GM23338 (cell line): Measurements from ENCODE around the gene PHETA2. TPM values are rescaled to one million over a fixed set of nuclear protein-coding genes. Genes with fewer than 3 reads are reported as not detected.
"Not testable (repeated sequence)": the region's sequence is repeated elsewhere in the genome, so short reads cannot be mapped to it uniquely, and the experiment has no call there.

ENCODE experiments used
- ATAC-seq: fragments of 200-7000 bp; cut with Tn5 transposase; 3 replicates; pipeline ENCODE4 v1.9.1; 2020
- DNase-seq: peaks from one replicate; pipeline ENCODE4 v3.0.0-alpha.2; 2015; ENCODE audit warnings: low spot score
- H2AFZ ChIP-seq: fragments of 200-600 bp; sonication (generic); 2 replicates; pipeline ENCODE4 v1.8.0; 2016; ENCODE audit warnings: antibody characterized with exemption, mild to moderate bottlenecking, moderate library complexity
- H3F3A ChIP-seq: fragments of 200-600 bp; sonication (generic); replicated peaks from 2 replicates; pipeline ENCODE4 v1.8.0; 2017; ENCODE audit warnings: antibody characterized with exemption, mixed run types, low read depth
- H3K27ac ChIP-seq: fragments of 200-600 bp; sonication (generic); 2 replicates; pipeline ENCODE4 v1.6.1; 2016; ENCODE audit warnings: low read depth
- H3K27me3 ChIP-seq: fragments of 200-600 bp; sonication (generic); 2 replicates; pipeline ENCODE4 v1.8.0; 2016; ENCODE audit warnings: mild to moderate bottlenecking, mixed run types, moderate library complexity; ENCODE audit not compliant: insufficient read depth
- H3K36me3 ChIP-seq: fragments of 200-600 bp; sonication (generic); 2 replicates; pipeline ENCODE4 v1.8.0; 2016; ENCODE audit warnings: mild to moderate bottlenecking; ENCODE audit not compliant: insufficient read depth
- H3K4me1 ChIP-seq: fragments of 200-600 bp; sonication (generic); 2 replicates; pipeline ENCODE4 v1.8.0; 2016; ENCODE audit warnings: mild to moderate bottlenecking, moderate library complexity; ENCODE audit not compliant: insufficient read depth
- H3K4me2 ChIP-seq: fragments of 200-600 bp; sonication (generic); 2 replicates; pipeline ENCODE4 v1.7.1; 2017; ENCODE audit warnings: mixed run types
- H3K4me3 ChIP-seq: fragments of 200-600 bp; sonication (generic); 2 replicates; pipeline ENCODE4 v1.6.1; 2016; ENCODE audit warnings: mixed run types
- H3K79me2 ChIP-seq: fragments of 200-600 bp; sonication (generic); replicated peaks from 2 replicates; pipeline ENCODE4 v1.8.0; 2017; ENCODE audit warnings: mild to moderate bottlenecking; ENCODE audit not compliant: insufficient read depth
- H3K9me2 ChIP-seq: fragments of 200-600 bp; sonication (generic); 2 replicates; pipeline ENCODE4 v1.8.0; 2017; ENCODE audit not compliant: insufficient read depth
- H4K20me1 ChIP-seq: fragments of 200-600 bp; sonication (generic); replicated peaks from 2 replicates; pipeline ENCODE4 v1.8.0; 2017; ENCODE audit warnings: mild to moderate bottlenecking; ENCODE audit not compliant: insufficient read depth
- H3K27ac Mint-ChIP-seq: 2 replicates; pipeline ENCODE4 v1.8.0; 2020; ENCODE audit warnings: inconsistent platforms, mild to moderate bottlenecking, moderate library complexity, mixed read lengths
- H3K27me3 Mint-ChIP-seq: 3 replicates; pipeline ENCODE4 v1.8.0; 2022; ENCODE audit warnings: low read depth, mild to moderate bottlenecking, moderate library complexity, mixed read lengths, inconsistent platforms; ENCODE audit not compliant: insufficient read depth, poor library complexity
- H3K36me3 Mint-ChIP-seq: 3 replicates; pipeline ENCODE4 v1.8.0; 2021; ENCODE audit warnings: low read depth, mild to moderate bottlenecking, inconsistent platforms, moderate library complexity, mixed read lengths
- H3K4me1 Mint-ChIP-seq: 3 replicates; pipeline ENCODE4 v1.8.0; 2020; ENCODE audit warnings: mild to moderate bottlenecking, inconsistent platforms, mixed read lengths
- H3K4me3 Mint-ChIP-seq: 3 replicates; pipeline ENCODE4 v1.8.0; 2021; ENCODE audit warnings: moderate library complexity, mild to moderate bottlenecking, inconsistent platforms, mixed read lengths
- H3K9me3 Mint-ChIP-seq: 3 replicates; pipeline ENCODE4 v1.8.0; 2020; ENCODE audit warnings: moderate library complexity, mild to moderate bottlenecking, inconsistent platforms, mixed read lengths
- ETS1 ChIP-seq: IDR thresholded peaks from 2 replicates; pipeline ENCODE4 v1.6.1; 2016; ENCODE audit warnings: antibody characterized with exemption
- EZH2 ChIP-seq: fragments of 200-600 bp; sonication (generic); IDR thresholded peaks from one replicate; pipeline ENCODE4 v1.8.0; 2017; ENCODE audit warnings: antibody characterized with exemption, mild to moderate bottlenecking, low read depth; ENCODE audit not compliant: unreplicated experiment
- NANOG ChIP-seq: IDR thresholded peaks from 2 replicates; pipeline ENCODE4 v1.6.1; 2016; ENCODE audit warnings: antibody characterized with exemption, borderline replicate concordance
- POLR2AphosphoS5 ChIP-seq: IDR thresholded peaks from 2 replicates; pipeline ENCODE4 v1.6.1; 2016; ENCODE audit warnings: antibody characterized with exemption, low read depth
- ZNF114 ChIP-seq: fragments of 250-450 bp; sonication (Bioruptor Pico); IDR thresholded peaks from 2 replicates; pipeline ENCODE4 v1.5.0; 2020; ENCODE audit warnings: mild to moderate bottlenecking, moderate library complexity
- polyA plus RNA-seq: library from polyadenylated mRNA; unstranded; fragments of >200 nt; fragmentation: Nextera tagmentation; extraction: Ambion mirVana; gene quantifications from 2 replicates; pipeline ENCODE4 v1.2.1, GENCODE V29; 2016
- total RNA-seq: library from RNA; depleted of rRNA; stranded (reverse); fragments of >200 nt; shearing (Covaris generic); gene quantifications from 2 replicates; pipeline ENCODE4 v1.2.3, GENCODE V29; 2014
- TF ChIP-seq, protein P1 (sequence below), 2 experiments: fragments of 200-600 bp in 1 of 2; sonication (generic) in 1 of 2; conservative IDR thresholded peaks; 2 replicates each; pipeline versions ENCODE4 v1.5.1 to v1.6.1; 2016 to 2017; ENCODE audit warnings: antibody characterized with exemption in 2 of 2, low read depth in 2 of 2, mild to moderate bottlenecking in 2 of 2, moderate library complexity in 1 of 2

PHETA2 gene
- total and polyA plus RNA-seq, 2 experiments from 2014 or later, result 4.5 to 7.6 TPM

DNA sequence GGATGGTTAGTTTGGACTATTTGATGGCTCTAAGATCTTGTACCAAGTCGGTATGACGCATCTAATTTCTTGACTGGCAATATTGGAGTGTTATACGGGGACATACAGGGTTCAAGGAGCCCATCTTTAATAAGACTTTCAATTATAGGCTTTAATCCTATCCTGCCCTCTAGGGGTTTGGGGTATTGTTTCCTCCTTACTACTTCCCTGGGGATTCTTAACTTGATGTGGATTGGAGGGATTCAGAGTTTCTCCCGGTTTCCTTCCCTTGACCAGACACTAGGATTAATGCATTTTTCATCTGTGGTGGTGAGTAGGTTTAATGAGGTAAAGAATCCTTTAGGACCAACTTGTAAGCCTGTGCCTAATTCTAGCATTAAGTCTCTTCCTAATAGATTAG lies 37.8 kb downstream of the PHETA2 start:
- no peaks in the 10 kb centered on the region for H3K79me2 ChIP-seq
- Mint-ChIP-seq H3K4me3 (no peak overlapping the region), H3K4me1 (no peaks in the 10 kb centered on the region; the same call in 2 of the 3 replicates), H3K27me3 (peaks cover 11% of the 10 kb centered on the region), H3K27ac (no peak overlapping the region), H3K36me3 (peaks cover 23% of the 10 kb centered on the region; the same call in 2 of the 3 replicates), H3K9me3 (peaks cover 36% of the 10 kb centered on the region)
- H3K9me2 ChIP-seq, result no peaks in the 10 kb centered on the region
- no peak overlapping the region for H2AFZ ChIP-seq
- no peaks in the 10 kb centered on the region for H3K4me1 ChIP-seq
- H3K36me3 ChIP-seq, result peaks cover 3% of the 10 kb centered on the region; the same call in 1 of the 2 replicates
- H3K27ac ChIP-seq, result no peak overlapping the region
- no peak; the same call in 2 of the 3 replicates for ATAC-seq
- peak; percentile 59 for DNase-seq
- no peak for TF ChIP-seq EZH2
- TF ChIP-seq, protein P1, sequence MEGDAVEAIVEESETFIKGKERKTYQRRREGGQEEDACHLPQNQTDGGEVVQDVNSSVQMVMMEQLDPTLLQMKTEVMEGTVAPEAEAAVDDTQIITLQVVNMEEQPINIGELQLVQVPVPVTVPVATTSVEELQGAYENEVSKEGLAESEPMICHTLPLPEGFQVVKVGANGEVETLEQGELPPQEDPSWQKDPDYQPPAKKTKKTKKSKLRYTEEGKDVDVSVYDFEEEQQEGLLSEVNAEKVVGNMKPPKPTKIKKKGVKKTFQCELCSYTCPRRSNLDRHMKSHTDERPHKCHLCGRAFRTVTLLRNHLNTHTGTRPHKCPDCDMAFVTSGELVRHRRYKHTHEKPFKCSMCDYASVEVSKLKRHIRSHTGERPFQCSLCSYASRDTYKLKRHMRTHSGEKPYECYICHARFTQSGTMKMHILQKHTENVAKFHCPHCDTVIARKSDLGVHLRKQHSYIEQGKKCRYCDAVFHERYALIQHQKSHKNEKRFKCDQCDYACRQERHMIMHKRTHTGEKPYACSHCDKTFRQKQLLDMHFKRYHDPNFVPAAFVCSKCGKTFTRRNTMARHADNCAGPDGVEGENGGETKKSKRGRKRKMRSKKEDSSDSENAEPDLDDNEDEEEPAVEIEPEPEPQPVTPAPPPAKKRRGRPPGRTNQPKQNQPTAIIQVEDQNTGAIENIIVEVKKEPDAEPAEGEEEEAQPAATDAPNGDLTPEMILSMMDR (conservative IDR thresholded peaks at IDR 0.05; ENCODE audit: low read depth in 2 of 2), result peak; percentile 47 to 52
- no peak for TF ChIP-seq ETS1
- H3K4me2 ChIP-seq, result no peak overlapping the region
- H3F3A ChIP-seq, result no peaks in the 10 kb centered on the region
- H3K4me3 ChIP-seq, result no peak overlapping the region
- no peaks in the 10 kb centered on the region for H4K20me1 ChIP-seq
- peaks cover 12% of the 10 kb centered on the region; the same call in 1 of the 2 replicates for H3K27me3 ChIP-seq

DNA sequence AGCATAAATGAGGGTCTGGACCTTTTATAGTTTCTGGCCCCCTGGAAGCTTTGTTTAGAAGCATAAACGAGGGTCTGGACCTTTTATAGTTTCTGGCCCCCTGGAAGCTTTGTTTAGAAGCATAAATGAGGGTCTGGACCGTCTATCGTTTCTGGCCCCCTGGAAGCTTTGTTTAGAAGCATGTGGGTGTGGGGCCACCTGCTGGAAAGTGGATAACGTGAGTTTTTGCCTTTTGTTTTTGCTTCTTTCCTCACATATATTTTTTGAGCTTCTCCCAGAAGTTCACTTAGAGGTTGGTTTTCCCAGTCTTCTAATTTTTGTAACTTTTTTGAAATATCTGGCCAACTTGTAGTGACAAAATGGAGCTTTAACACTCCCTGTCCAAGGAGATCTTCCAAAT lies 38.7 kb downstream of the PHETA2 start:
- peak; percentile 54 for DNase-seq
- TF ChIP-seq, protein P1 (conservative IDR thresholded peaks at IDR 0.05; ENCODE audit: low read depth in 2 of 2), result peak; percentile 33 to 71; a peak in 3 of 4 replicates
- not testable (repeated sequence) for H3K27ac Mint-ChIP-seq, H3K4me2 ChIP-seq, H3K4me3 Mint-ChIP-seq, H2AFZ ChIP-seq, H3K4me3 ChIP-seq, H3K36me3 ChIP-seq, H3K27ac ChIP-seq, H3K9me2 ChIP-seq, H3K4me1 Mint-ChIP-seq, ATAC-seq, H3K79me2 ChIP-seq, H4K20me1 ChIP-seq, H3K4me1 ChIP-seq, H3F3A ChIP-seq
- peaks cover 11% of the 10 kb centered on the region for H3K27me3 Mint-ChIP-seq
- H3K27me3 ChIP-seq, result peaks cover 11% of the 10 kb centered on the region; the same call in 1 of the 2 replicates
- H3K36me3 Mint-ChIP-seq, result peaks cover 24% of the 10 kb centered on the region; the same call in 2 of the 3 replicates
- H3K9me3 Mint-ChIP-seq, result peaks cover 37% of the 10 kb centered on the region

GRCh38 chr22:42114721-42115120 lies 40.7 kb downstream of the PHETA2 start:
- H3K9me2 ChIP-seq, result no peaks in the 10 kb centered on the region
- TF ChIP-seq NANOG (no peak), POLR2AphosphoS5 (no peak), EZH2 (no peak), ETS1 (no peak), ZNF114 (CRISPR knock-in tag) (no peak)
- TF ChIP-seq, protein P1 (conservative IDR thresholded peaks at IDR 0.05; ENCODE audit: low read depth in 2 of 2), result peak; percentile 65 to 71
- Mint-ChIP-seq H3K27ac (no peak overlapping the region), H3K4me1 (peaks cover under 1% of the 10 kb centered on the region; the same call in 1 of the 3 replicates), H3K4me3 (no peak overlapping the region), H3K27me3 (peaks cover 8% of the 10 kb centered on the region), H3K9me3 (peaks cover 37% of the 10 kb centered on the region), H3K36me3 (peaks cover 24% of the 10 kb centered on the region; the same call in 2 of the 3 replicates)
- ATAC-seq, result no peak
- H3K36me3 ChIP-seq, result peaks cover 3% of the 10 kb centered on the region; the same call in 1 of the 2 replicates
- H3F3A ChIP-seq, result no peaks in the 10 kb centered on the region
- H2AFZ ChIP-seq, result no peak overlapping the region
- no peak overlapping the region for H3K4me3 ChIP-seq
- no peaks in the 10 kb centered on the region for H3K4me1 ChIP-seq
- H4K20me1 ChIP-seq, result no peaks in the 10 kb centered on the region
- no peak overlapping the region for H3K4me2 ChIP-seq
- no peaks in the 10 kb centered on the region for H3K27me3 ChIP-seq
- H3K27ac ChIP-seq, result no peak overlapping the region
- no peaks in the 10 kb centered on the region for H3K79me2 ChIP-seq
- DNase-seq, result peak; percentile 86
